Activated T-helper 2 cell treated with anti-CD3 and anti-CD28 coated beads, Interferon-gamma antibody, Interleukin-2, Interleukin-4, amounts not matched to agents 10 μg/mL and 5 μg/mL and 100 μg/mL, durations not matched to agents 14 hours and 24 hours and 36 hours (primary cell): ENCODE results near the gene PEX3. TPM values are rescaled to one million over a fixed set of nuclear protein-coding genes. Genes with fewer than 3 reads are reported as not detected.
"Not testable (repeated sequence)": the region's sequence is repeated elsewhere in the genome, so short reads cannot be mapped to it uniquely, and the experiment has no call there.

ENCODE experiments used
- DNase-seq: peaks from one replicate; pipeline ENCODE4 v3.0.0; 2021; ENCODE audit warnings: low spot score
- H3K27ac Mint-ChIP-seq: one replicate; pipeline ENCODE4 v1.8.0; 2021; ENCODE audit warnings: mixed read lengths
- H3K27me3 Mint-ChIP-seq: one replicate; pipeline ENCODE4 v1.8.0; 2021; ENCODE audit warnings: low read depth, mixed read lengths
- H3K36me3 Mint-ChIP-seq: one replicate; pipeline ENCODE4 v1.8.0; 2021; ENCODE audit warnings: low read depth, mixed read lengths
- H3K4me1 Mint-ChIP-seq: one replicate; pipeline ENCODE4 v1.8.0; 2021; ENCODE audit warnings: low read depth, mixed read lengths
- H3K4me3 Mint-ChIP-seq: one replicate; pipeline ENCODE4 v1.8.0; 2021; ENCODE audit warnings: low read depth, mild to moderate bottlenecking, moderate library complexity, mixed read lengths
- H3K9me3 Mint-ChIP-seq: one replicate; pipeline ENCODE4 v1.8.0; 2021; ENCODE audit warnings: mixed read lengths
- intact Hi-C: fragments of 100-400 bp; cut with micrococcal nuclease; formaldehyde crosslinking; loops from one replicate; pipeline ENCODE4 v1.15.1; 2023
- total RNA-seq: library from RNA; stranded (reverse); gene quantifications from 2 replicates; pipeline ENCODE4 v1.2.3, GENCODE V29; 2022

The PEX3 gene
- total RNA-seq, 1 donor from 2014 or later: 23.6 TPM

- Mint-ChIP-seq H3K9me3 (no peaks in the 10 kb centered on the region), H3K36me3 (peaks cover 27% of the 10 kb centered on the region), H3K27ac (no peak overlapping the region), H3K4me3 (no peak overlapping the region), H3K4me1 (no peaks in the 10 kb centered on the region), H3K27me3 (no peaks in the 10 kb centered on the region)
- no peak for DNase-seq
- intact Hi-C loops: loop anchor here (2.0 to 10.0 kb wide), 3 partner anchors 191 to 951 kb away; no protein-coding TSS in a partner anchor
Measured at GRCh38 chr6:143426026-143426425, 24.6 kb upstream of the PEX3 start.

GRCh38 chr6:143427109-143427817 is 23.3 kb upstream of the PEX3 start:
- Mint-ChIP-seq H3K36me3 (peaks cover 34% of the 10 kb centered on the region), H3K9me3 (no peaks in the 10 kb centered on the region), H3K27me3 (no peaks in the 10 kb centered on the region), H3K27ac (peak overlapping the region; percentile 22), H3K4me3 (no peak overlapping the region), H3K4me1 (peaks cover 4% of the 10 kb centered on the region)
- DNase-seq: peak; percentile 57
- intact Hi-C loops: loop anchor here (1.0 to 10.0 kb wide), 4 partner anchors 192 to 952 kb away; no protein-coding TSS in a partner anchor

DNA sequence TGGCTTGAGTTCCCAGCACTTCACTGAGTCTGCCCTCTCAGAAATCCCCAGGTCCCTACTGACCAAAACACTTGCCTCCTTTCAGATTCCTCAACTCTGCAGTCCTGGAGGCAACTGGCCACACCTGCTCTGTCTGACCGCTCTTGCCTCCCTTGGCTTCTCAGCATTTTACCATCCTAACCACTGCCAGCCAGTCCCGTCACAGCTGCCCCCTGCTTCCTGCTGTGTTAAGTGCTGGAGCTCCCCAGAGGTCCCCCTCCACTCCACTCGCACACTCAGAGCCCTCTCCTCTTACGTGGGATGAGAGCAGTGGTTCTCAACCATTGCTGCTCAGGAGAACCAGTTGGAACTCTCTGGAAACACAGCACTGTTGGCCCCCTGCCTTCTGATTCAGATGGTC is 20.6 kb upstream of the PEX3 start:
- Mint-ChIP-seq H3K4me1 (peaks cover 4% of the 10 kb centered on the region), H3K27me3 (no peaks in the 10 kb centered on the region), H3K36me3 (peaks cover 41% of the 10 kb centered on the region), H3K9me3 (no peaks in the 10 kb centered on the region), H3K27ac (no peak overlapping the region), H3K4me3 (no peak overlapping the region)
- DNase-seq: no peak
- intact Hi-C loops: loop anchor here (10.0 kb wide), 2 partner anchors 195 to 955 kb away; no protein-coding TSS in a partner anchor

GRCh38 chr6:143431226-143431625 is 19.4 kb upstream of the PEX3 start:
- Mint-ChIP-seq H3K4me3 (no peak overlapping the region), H3K27ac (no peak overlapping the region), H3K9me3 (no peaks in the 10 kb centered on the region), H3K27me3 (no peaks in the 10 kb centered on the region), H3K4me1 (peaks cover 4% of the 10 kb centered on the region), H3K36me3 (peaks cover 48% of the 10 kb centered on the region)
- DNase-seq: no peak
- intact Hi-C loops: no loop called here

- DNase-seq: no peak
- Mint-ChIP-seq H3K9me3 (no peaks in the 10 kb centered on the region), H3K36me3 (peaks cover 49% of the 10 kb centered on the region), H3K27me3 (no peaks in the 10 kb centered on the region), H3K4me3 (no peak overlapping the region), H3K27ac (no peak overlapping the region), H3K4me1 (peaks cover 6% of the 10 kb centered on the region)
- intact Hi-C loops: no loop called here
Measured at GRCh38 chr6:143432588-143432987, 18.0 kb upstream of the PEX3 start.

GRCh38 chr6:143441010-143441409 is 9.6 kb upstream of the PEX3 start:
- Mint-ChIP-seq H3K4me3 (peak overlapping the region; percentile 15), H3K9me3 (peaks cover 11% of the 10 kb centered on the region), H3K4me1 (peaks cover 53% of the 10 kb centered on the region), H3K27ac (peak overlapping the region; percentile 92), H3K36me3 (peaks cover 77% of the 10 kb centered on the region), H3K27me3 (no peaks in the 10 kb centered on the region)
- intact Hi-C loops: loop anchor here (1.0 to 10.0 kb wide), 5 partner anchors 9 to 1044 kb away; partner anchors contain the start of genes ADAT2, AIG1, FUCA2 and PEX3
- no peak for DNase-seq

DNA sequence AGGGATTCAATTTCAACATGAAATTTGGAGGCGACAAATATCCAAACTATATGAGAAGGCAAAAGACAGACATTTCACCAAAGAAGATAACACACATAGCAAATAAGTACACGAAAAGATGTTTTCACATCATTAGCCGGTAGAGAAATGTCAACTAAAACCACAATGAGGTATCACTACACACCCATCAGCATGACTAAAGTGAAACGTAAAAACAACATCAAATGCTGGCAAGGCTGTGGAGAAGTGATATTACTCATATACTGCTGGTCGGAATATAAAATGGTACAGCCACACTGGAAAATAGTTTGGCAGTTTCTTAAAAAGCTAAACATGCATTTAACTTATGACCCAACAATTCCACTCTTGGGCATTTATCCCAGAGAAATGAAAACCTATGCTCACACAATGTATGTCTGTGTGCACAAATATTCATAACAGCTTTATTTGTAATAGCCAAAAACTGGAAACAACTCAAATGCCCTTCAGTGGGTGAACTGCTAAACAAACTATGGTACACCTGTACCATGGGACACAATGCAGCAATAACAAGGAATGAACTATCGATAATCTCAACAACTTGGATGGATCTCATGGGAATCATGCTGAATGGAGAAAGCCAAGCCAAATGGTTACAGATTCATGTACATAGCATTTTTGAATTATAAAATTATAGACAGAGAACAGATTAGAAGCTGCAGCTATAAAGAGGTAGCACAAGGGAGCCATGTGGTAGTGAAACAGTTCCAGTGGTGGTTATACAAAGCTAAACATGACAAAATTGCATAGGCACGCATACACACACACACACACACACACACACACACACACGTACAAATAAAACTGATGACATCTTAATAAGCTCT is 8.7 kb upstream of the PEX3 start:
- peak; percentile 11 for DNase-seq
- H3K4me1 Mint-ChIP-seq: peaks cover 59% of the 10 kb centered on the region
- H3K27ac Mint-ChIP-seq: peak overlapping the region; percentile 92
- intact Hi-C loops: loop anchor here (1.0 to 10.0 kb wide), 5 partner anchors 8 to 1045 kb away; partner anchors contain the start of genes ADAT2, AIG1, FUCA2 and PEX3
- peak overlapping the region; percentile 15 for H3K4me3 Mint-ChIP-seq
- peaks cover 11% of the 10 kb centered on the region for H3K9me3 Mint-ChIP-seq
- no peaks in the 10 kb centered on the region for H3K27me3 Mint-ChIP-seq
- H3K36me3 Mint-ChIP-seq: peaks cover 72% of the 10 kb centered on the region

GRCh38 chr6:143443096-143443495 is 7.5 kb upstream of the PEX3 start:
- peaks cover 11% of the 10 kb centered on the region for H3K9me3 Mint-ChIP-seq
- peaks cover 62% of the 10 kb centered on the region for H3K4me1 Mint-ChIP-seq
- H3K27me3 Mint-ChIP-seq: no peaks in the 10 kb centered on the region
- peak overlapping the region; percentile 34 for H3K27ac Mint-ChIP-seq
- peaks cover 77% of the 10 kb centered on the region for H3K36me3 Mint-ChIP-seq
- H3K4me3 Mint-ChIP-seq: no peak overlapping the region
- no peak for DNase-seq
- intact Hi-C loops: loop anchor here (5.0 to 10.0 kb wide), 3 partner anchors 381 to 1046 kb away; partner anchors contain the start of gene AIG1

- Mint-ChIP-seq H3K36me3 (peaks cover 41% of the 10 kb centered on the region), H3K4me3 (peak overlapping the region; percentile 21), H3K4me1 (peaks cover 42% of the 10 kb centered on the region)
- intact Hi-C loops: loop anchor here (5.0 to 10.0 kb wide), 2 partner anchors 359 to 593 kb away; no protein-coding TSS in a partner anchor
- H3K27ac Mint-ChIP-seq, DNase-seq, H3K9me3 Mint-ChIP-seq, H3K27me3 Mint-ChIP-seq: not testable (repeated sequence)
Measured at GRCh38 chr6:143447865-143448264, 2.7 kb upstream of the PEX3 start.

DNA sequence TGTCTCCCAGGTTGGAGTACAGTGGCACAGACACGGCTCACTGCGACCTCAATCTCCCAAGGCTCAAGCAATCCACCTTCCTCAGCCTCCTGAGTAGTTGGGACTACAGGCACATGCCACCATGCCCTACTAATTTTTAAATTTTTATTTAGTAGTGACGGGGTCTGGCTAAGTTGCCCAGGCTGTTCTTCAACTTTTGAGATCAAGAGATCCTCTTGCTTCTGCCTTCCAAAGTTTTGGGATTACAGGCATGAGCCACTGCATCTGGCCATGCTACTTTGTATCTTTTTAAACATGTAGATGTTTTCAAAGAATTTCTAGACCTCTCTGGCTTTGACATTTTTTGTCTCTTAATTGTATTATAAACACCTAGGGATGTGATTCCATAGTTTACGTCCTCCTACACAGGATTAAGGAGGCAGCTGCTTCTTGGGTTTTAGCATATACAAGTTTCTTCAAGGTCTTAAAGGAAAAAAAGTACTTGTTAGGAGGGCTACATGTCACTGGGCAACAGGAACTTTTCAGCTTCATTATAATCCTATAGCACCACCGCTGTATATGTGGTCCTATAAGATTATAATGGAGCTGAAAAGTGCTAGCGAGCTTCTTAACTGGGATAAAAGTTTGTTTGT is 1.4 kb upstream of the PEX3 start:
- H3K9me3 Mint-ChIP-seq: no peaks in the 10 kb centered on the region
- peaks cover 42% of the 10 kb centered on the region for H3K4me1 Mint-ChIP-seq
- no peaks in the 10 kb centered on the region for H3K27me3 Mint-ChIP-seq
- H3K4me3 Mint-ChIP-seq: peak overlapping the region; percentile 94
- intact Hi-C loops: loop anchor here (5.0 to 10.0 kb wide), 2 partner anchors 358 to 594 kb away; no protein-coding TSS in a partner anchor
- H3K36me3 Mint-ChIP-seq: peaks cover 37% of the 10 kb centered on the region
- H3K27ac Mint-ChIP-seq: peak overlapping the region; percentile 97
- no peak for DNase-seq

DNA sequence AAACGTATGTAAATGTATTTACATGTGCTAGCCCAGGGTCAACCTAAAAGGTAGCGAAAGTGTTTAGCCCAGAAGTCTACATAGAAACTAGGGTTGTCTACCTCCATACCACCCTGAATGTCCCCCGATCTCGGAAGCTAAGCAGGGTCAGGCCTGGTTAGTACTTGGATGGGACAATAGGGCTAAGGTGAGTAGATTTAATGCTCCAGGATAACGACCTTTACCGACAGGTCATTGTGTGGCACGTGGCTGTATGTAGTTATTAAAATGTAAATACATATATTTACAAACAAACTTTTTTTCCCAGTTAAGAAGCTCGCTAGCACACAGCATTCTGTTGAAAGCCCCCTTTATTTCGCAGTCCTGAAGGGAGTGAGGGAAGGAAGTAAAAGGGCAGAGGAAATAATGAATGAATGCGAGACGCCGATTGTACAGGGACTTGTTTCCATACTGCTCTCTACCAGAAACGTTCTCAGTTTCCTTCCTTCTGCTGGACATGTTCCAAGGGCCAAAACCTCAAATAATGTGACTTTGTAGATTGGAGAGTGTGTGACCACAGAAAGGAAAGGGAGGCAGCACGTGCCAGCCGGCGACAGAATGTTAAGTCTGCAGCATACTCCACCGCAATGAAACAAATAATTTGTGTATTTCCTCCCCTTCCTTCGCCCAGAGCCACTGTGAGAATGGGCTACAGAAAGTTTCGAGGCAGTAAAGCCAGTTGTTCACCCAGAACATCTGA is 722 bp upstream of the PEX3 start:
- peak; percentile 36 for DNase-seq
- Mint-ChIP-seq H3K36me3 (peaks cover 31% of the 10 kb centered on the region), H3K4me3 (peak overlapping the region; percentile 94), H3K27me3 (no peaks in the 10 kb centered on the region), H3K27ac (peak overlapping the region; percentile 97), H3K9me3 (no peaks in the 10 kb centered on the region), H3K4me1 (peaks cover 39% of the 10 kb centered on the region)
- intact Hi-C loops: loop anchor here (1.0 to 10.0 kb wide), 8 partner anchors 9 to 645 kb away; partner anchors contain the start of genes FUCA2, HIVEP2, LTV1 and SF3B5
